A549 (cell line): Measurements from ENCODE around the gene MYO9A.
A peak's percentile ranks its signal among the peaks of the same experiment; 100 is the strongest.

Source experiments
- BHLHE40 ChIP-seq: IDR thresholded peaks from 2 replicates; pipeline ENCODE4 v1.6.1; 2012; ENCODE audit warnings: low read depth, low read length, inconsistent platforms
- CTCF ChIP-seq: fragments of >200 bp; sonication (Bioruptor Twin); formaldehyde crosslinking; IDR thresholded peaks from 3 replicates; pipeline ENCODE4 v1.5.1; 2016
- JUNB ChIP-seq: fragments of >200 bp; sonication (Bioruptor Twin); formaldehyde crosslinking; IDR thresholded peaks from 2 replicates; pipeline ENCODE4 v1.6.1; 2016
- POLR2A ChIP-seq: IDR thresholded peaks from 2 replicates; pipeline ENCODE4 v1.6.1; 2012; ENCODE audit warnings: mild to moderate bottlenecking, low read length
- SMC3 ChIP-seq: fragments of >200 bp; sonication (Bioruptor Twin); formaldehyde crosslinking; IDR thresholded peaks from 3 replicates; pipeline ENCODE4 v1.6.1; 2018; ENCODE audit warnings: inconsistent platforms

GRCh38 chr15:72155635-72156616, 38.0 kb upstream of the MYO9A start:
- TF ChIP-seq CTCF (peak; percentile 99), JUNB (no peak), SMC3 (peak; percentile 93), BHLHE40 (no peak), POLR2A (no peak)
